Neural progenitor cell (in vitro differentiated cells): Measurements from ENCODE around the gene ANO2.

Experiments
- CTCF ChIP-seq: fragments of 200-600 bp; sonication (generic); IDR thresholded peaks from 2 replicates; pipeline ENCODE4 v1.5.1; 2017; ENCODE audit warnings: antibody characterized with exemption, mild to moderate bottlenecking
- EZH2 ChIP-seq: fragments of 200-600 bp; sonication (generic); IDR thresholded peaks from 2 replicates; pipeline ENCODE4 v1.6.1; 2017; ENCODE audit warnings: antibody characterized with exemption, mild to moderate bottlenecking, moderate library complexity

DNA sequence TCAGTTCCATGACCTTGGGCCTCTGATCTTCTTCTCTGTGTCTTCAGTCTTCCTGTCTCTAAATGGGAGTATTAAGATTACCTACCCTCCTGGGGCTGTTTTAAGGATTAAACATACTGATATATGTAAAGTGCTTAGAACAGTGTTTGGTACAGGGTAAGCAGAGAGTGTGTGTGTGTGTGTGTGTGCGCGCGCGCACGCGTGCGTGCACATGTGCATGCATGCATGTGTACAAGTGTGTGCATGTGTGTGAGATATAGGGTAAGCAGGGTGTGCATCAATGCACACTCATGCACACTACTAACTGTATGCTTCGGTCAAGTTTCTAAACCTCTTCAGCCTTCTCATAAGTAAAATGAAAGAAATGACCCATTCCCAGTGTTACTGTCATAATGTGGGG lies 316.6 kb downstream of the ANO2 start:
- no peak for TF ChIP-seq CTCF
- TF ChIP-seq EZH2: no peak
